ENCODE results near the gene SLC50A1. TPM values are rescaled to one million over a fixed set of nuclear protein-coding genes. Genes with fewer than 3 reads are reported as not detected.

Gene SLC50A1
- total RNA-seq, 2 donors from 2014 or later, result 25.1 to 29.8 TPM

DNA sequence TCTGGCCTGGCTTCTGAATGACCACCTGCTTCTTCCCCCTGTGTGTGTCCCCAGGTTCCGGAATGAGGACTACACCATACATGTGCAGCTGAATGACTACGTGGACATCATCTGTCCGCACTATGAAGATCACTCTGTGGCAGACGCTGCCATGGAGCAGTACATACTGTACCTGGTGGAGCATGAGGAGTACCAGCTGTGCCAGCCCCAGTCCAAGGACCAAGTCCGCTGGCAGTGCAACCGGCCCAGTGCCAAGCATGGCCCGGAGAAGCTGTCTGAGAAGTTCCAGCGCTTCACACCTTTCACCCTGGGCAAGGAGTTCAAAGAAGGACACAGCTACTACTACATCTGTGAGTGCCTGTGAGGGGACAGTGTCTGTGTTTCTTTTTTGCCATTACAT, 4.4 kb upstream of the SLC50A1 start:
- no peak overlapping the region for H3K4me3 Mint-ChIP-seq

DNA sequence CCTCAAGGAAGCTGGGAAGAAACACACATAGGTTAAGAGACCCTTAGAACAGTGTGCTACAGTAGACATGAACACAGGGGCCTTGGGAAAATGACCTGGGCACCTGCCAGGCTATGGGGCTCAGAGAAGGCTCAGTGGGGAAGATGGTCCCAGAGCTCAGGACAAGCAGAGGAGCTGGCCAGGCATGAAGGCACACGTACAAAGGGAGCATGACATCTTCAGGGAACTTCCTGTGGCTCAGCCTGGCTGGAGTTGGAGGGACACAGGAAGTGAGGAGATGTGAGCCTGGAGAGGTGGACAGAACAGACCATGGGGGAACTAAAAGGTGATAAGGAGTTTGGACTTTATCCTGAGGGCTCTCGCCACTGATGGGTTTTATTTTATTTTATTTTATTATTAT, 3.8 kb upstream of the SLC50A1 start:
- Histone ChIP-seq H3K9ac (ENCODE audit: extremely low read depth, low read length, poor library complexity, severe bottlenecking) (no peak overlapping the region), H3K36me3 (ENCODE audit: control insufficient read depth, insufficient read depth, low read length) (no peaks in the 10 kb centered on the region), H3K9me3 (ENCODE audit: control insufficient read depth, low read length) (no peaks in the 10 kb centered on the region), H3K4me3 (ENCODE audit: low read length) (no peak overlapping the region), H3K27me3 (ENCODE audit: control insufficient read depth, insufficient read depth, low read length, poor library complexity, severe bottlenecking) (peaks cover 29% of the 10 kb centered on the region), H3K27ac (ENCODE audit: low read depth, low read length) (no peak overlapping the region), H3K4me1 (ENCODE audit: control insufficient read depth, insufficient read depth, low read length) (peaks cover 19% of the 10 kb centered on the region)
- TF ChIP-seq, protein P1, sequence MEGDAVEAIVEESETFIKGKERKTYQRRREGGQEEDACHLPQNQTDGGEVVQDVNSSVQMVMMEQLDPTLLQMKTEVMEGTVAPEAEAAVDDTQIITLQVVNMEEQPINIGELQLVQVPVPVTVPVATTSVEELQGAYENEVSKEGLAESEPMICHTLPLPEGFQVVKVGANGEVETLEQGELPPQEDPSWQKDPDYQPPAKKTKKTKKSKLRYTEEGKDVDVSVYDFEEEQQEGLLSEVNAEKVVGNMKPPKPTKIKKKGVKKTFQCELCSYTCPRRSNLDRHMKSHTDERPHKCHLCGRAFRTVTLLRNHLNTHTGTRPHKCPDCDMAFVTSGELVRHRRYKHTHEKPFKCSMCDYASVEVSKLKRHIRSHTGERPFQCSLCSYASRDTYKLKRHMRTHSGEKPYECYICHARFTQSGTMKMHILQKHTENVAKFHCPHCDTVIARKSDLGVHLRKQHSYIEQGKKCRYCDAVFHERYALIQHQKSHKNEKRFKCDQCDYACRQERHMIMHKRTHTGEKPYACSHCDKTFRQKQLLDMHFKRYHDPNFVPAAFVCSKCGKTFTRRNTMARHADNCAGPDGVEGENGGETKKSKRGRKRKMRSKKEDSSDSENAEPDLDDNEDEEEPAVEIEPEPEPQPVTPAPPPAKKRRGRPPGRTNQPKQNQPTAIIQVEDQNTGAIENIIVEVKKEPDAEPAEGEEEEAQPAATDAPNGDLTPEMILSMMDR (conservative IDR thresholded peaks at IDR 0.05), result no peak
- Mint-ChIP-seq H3K27me3 (ENCODE audit: insufficient read depth) (peaks cover 52% of the 10 kb centered on the region), H3K27ac (no peak overlapping the region), H3K36me3 (ENCODE audit: low read depth) (peaks cover 7% of the 10 kb centered on the region), H3K9me3 (no peaks in the 10 kb centered on the region), H3K4me3 (no peak overlapping the region), H3K4me1 (peaks cover 40% of the 10 kb centered on the region)
- DNase-seq, result no peak
- 71 to 76% methylated on average over 1 of the region's 2 CpGs for WGBS, 2 experiments (ENCODE audit: insufficient coverage in 1 of 2, insufficient read length in 1 of 2)

More for the DNA sequence above, 4.4 kb upstream of the SLC50A1 start:
- H3K9me3 ChIP-seq (ENCODE audit: control insufficient read depth, low read length), result no peaks in the 10 kb centered on the region
- WGBS, 2 experiments (ENCODE audit: insufficient coverage in 1 of 2, insufficient read length in 1 of 2), result 94 to 97% methylated on average over 4 to 8 of the region's 8 CpGs
- no peak overlapping the region for H3K27ac Mint-ChIP-seq
- H3K4me1 Mint-ChIP-seq, result peaks cover 38% of the 10 kb centered on the region
- H3K9ac ChIP-seq (ENCODE audit: extremely low read depth, low read length, poor library complexity, severe bottlenecking), result no peak overlapping the region
- peaks cover 58% of the 10 kb centered on the region for H3K27me3 Mint-ChIP-seq (ENCODE audit: insufficient read depth)
- H3K27ac ChIP-seq (ENCODE audit: low read depth, low read length), result no peak overlapping the region
- H3K36me3 Mint-ChIP-seq (ENCODE audit: low read depth), result peaks cover 7% of the 10 kb centered on the region
- H3K4me1 ChIP-seq (ENCODE audit: control insufficient read depth, insufficient read depth, low read length), result peaks cover 17% of the 10 kb centered on the region
- no peaks in the 10 kb centered on the region for H3K36me3 ChIP-seq (ENCODE audit: control insufficient read depth, insufficient read depth, low read length)
- H3K27me3 ChIP-seq (ENCODE audit: control insufficient read depth, insufficient read depth, low read length, poor library complexity, severe bottlenecking), result peaks cover 35% of the 10 kb centered on the region
- no peak overlapping the region for H3K4me3 ChIP-seq (ENCODE audit: low read length)
- no peak for DNase-seq
- TF ChIP-seq, protein P1 (conservative IDR thresholded peaks at IDR 0.05), result no peak
- no peaks in the 10 kb centered on the region for H3K9me3 Mint-ChIP-seq

DNA sequence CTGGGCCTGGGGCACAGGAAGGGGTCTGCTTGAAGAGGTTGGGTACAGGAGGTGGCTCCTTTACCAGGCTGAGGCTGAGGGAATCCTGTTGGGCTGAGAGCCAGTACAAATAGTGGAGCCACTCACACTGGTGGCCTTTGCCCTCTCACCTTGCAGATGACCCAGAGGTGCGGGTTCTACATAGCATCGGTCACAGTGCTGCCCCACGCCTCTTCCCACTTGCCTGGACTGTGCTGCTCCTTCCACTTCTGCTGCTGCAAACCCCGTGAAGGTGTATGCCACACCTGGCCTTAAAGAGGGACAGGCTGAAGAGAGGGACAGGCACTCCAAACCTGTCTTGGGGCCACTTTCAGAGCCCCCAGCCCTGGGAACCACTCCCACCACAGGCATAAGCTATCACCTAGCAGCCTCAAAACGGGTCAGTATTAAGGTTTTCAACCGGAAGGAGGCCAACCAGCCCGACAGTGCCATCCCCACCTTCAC, 1.8 kb upstream of the SLC50A1 start:
- H3K36me3 ChIP-seq (ENCODE audit: control insufficient read depth, insufficient read depth, low read length), result peaks cover 12% of the 10 kb centered on the region
- no peaks in the 10 kb centered on the region for H3K9me3 ChIP-seq (ENCODE audit: control insufficient read depth, low read length)
- no peak for DNase-seq
- Mint-ChIP-seq H3K36me3 (ENCODE audit: low read depth) (peaks cover 18% of the 10 kb centered on the region), H3K27me3 (ENCODE audit: insufficient read depth) (peaks cover 33% of the 10 kb centered on the region), H3K4me3 (peak overlapping the region; percentile 94), H3K9me3 (no peaks in the 10 kb centered on the region), H3K27ac (no peak overlapping the region), H3K4me1 (peaks cover 28% of the 10 kb centered on the region)
- H3K4me1 ChIP-seq (ENCODE audit: control insufficient read depth, insufficient read depth, low read length), result peaks cover 16% of the 10 kb centered on the region
- H3K27ac ChIP-seq (ENCODE audit: low read depth, low read length), result no peak overlapping the region
- no peak overlapping the region for H3K9ac ChIP-seq (ENCODE audit: extremely low read depth, low read length, poor library complexity, severe bottlenecking)
- WGBS, 2 experiments (ENCODE audit: insufficient coverage in 1 of 2, insufficient read length in 1 of 2), result 86 to 95% methylated on average over 6 to 7 of the region's 7 CpGs
- H3K27me3 ChIP-seq (ENCODE audit: control insufficient read depth, insufficient read depth, low read length, poor library complexity, severe bottlenecking), result peaks cover 9% of the 10 kb centered on the region
- no peak overlapping the region for H3K4me3 ChIP-seq (ENCODE audit: low read length)
- TF ChIP-seq, protein P1 (conservative IDR thresholded peaks at IDR 0.05), result no peak
